Endodermal cell (in vitro differentiated cells): ENCODE results near the gene LRRC23. TPM values are rescaled to one million over a fixed set of nuclear protein-coding genes. Genes with fewer than 3 reads are reported as not detected.
A peak's percentile ranks its signal among the peaks of the same experiment; 100 is the strongest.

Experiments
- DNase-seq: peaks from one replicate; pipeline ENCODE4 v3.0.0-alpha.2; 2017
- H3K27ac ChIP-seq: 2 replicates; pipeline ENCODE4 v1.5.1; 2013; ENCODE audit warnings: mild to moderate bottlenecking, low read depth, low read length, moderate library complexity
- H3K27me3 ChIP-seq: 2 replicates; pipeline ENCODE4 v1.6.1; 2013; ENCODE audit warnings: mild to moderate bottlenecking, low read length, moderate library complexity; ENCODE audit not compliant: insufficient read depth, control insufficient read depth, poor library complexity, severe bottlenecking
- H3K36me3 ChIP-seq: 2 replicates; pipeline ENCODE4 v1.7.0; 2013; ENCODE audit warnings: mild to moderate bottlenecking, low read length, moderate library complexity; ENCODE audit not compliant: control insufficient read depth, insufficient read depth
- H3K4me1 ChIP-seq: one replicate; pipeline ENCODE4 v1.7.0; 2013; ENCODE audit warnings: low read length; ENCODE audit not compliant: control insufficient read depth, insufficient read depth
- H3K4me3 ChIP-seq: 2 replicates; pipeline ENCODE4 v1.5.1; 2013; ENCODE audit warnings: mild to moderate bottlenecking, low read length, moderate library complexity
- H3K9ac ChIP-seq: 2 replicates; pipeline ENCODE4 v1.6.1; 2013; ENCODE audit warnings: mild to moderate bottlenecking, low read length, moderate library complexity; ENCODE audit not compliant: poor library complexity, severe bottlenecking; ENCODE audit errors: extremely low read depth
- H3K9me3 ChIP-seq: 2 replicates; pipeline ENCODE4 v1.6.1; 2013; ENCODE audit warnings: mild to moderate bottlenecking, low read length, moderate library complexity; ENCODE audit not compliant: control insufficient read depth
- H3K27ac Mint-ChIP-seq: 2 replicates; pipeline ENCODE4 v1.8.0; 2020; ENCODE audit warnings: mixed read lengths
- H3K27me3 Mint-ChIP-seq: 2 replicates; pipeline ENCODE4 v1.8.0; 2021; ENCODE audit warnings: mild to moderate bottlenecking, mixed read lengths; ENCODE audit not compliant: insufficient read depth
- H3K36me3 Mint-ChIP-seq: 2 replicates; pipeline ENCODE4 v1.8.0; 2020; ENCODE audit warnings: low read depth, mixed read lengths
- H3K4me1 Mint-ChIP-seq: 2 replicates; pipeline ENCODE4 v1.8.0; 2020; ENCODE audit warnings: mixed read lengths
- H3K4me3 Mint-ChIP-seq: 2 replicates; pipeline ENCODE4 v1.8.0; 2020; ENCODE audit warnings: mild to moderate bottlenecking, moderate library complexity, mixed read lengths
- H3K9me3 Mint-ChIP-seq: 2 replicates; pipeline ENCODE4 v1.8.0; 2020; ENCODE audit warnings: mild to moderate bottlenecking, mixed read lengths
- CTCF ChIP-seq: fragments of 200-600 bp; sonication (generic); conservative IDR thresholded peaks from 2 replicates; pipeline ENCODE4 v1.5.0; 2021; ENCODE audit warnings: antibody characterized with exemption, mild to moderate bottlenecking
- WGBS, 2 experiments: methylation state at CpG; one replicate each; pipeline versions ENCODE4 v1.1.5 to v1.1.7; 2013; ENCODE audit warnings: missing lambda C conversion rate in 2 of 2, mixed read lengths in 1 of 2; ENCODE audit not compliant: insufficient coverage in 1 of 2, insufficient read length in 1 of 2; 5-methylcytosine and 5-hydroxymethylcytosine counted together
- total RNA-seq, 2 donors: library from RNA; stranded (reverse); fragmentation: NEBNext Ultra II Directional in 1 of 2; extraction: Animal tissue kit (Norgen Biotek cat#: 25700) in 1 of 2; gene quantifications; 2 replicates in 1 of 2; 3 replicates in 1 of 2; pipeline ENCODE4 v1.2.1, GENCODE V29; 2021

The LRRC23 gene
- total RNA-seq, 2 donors from 2014 or later, result 7.8 to 11.5 TPM

DNA sequence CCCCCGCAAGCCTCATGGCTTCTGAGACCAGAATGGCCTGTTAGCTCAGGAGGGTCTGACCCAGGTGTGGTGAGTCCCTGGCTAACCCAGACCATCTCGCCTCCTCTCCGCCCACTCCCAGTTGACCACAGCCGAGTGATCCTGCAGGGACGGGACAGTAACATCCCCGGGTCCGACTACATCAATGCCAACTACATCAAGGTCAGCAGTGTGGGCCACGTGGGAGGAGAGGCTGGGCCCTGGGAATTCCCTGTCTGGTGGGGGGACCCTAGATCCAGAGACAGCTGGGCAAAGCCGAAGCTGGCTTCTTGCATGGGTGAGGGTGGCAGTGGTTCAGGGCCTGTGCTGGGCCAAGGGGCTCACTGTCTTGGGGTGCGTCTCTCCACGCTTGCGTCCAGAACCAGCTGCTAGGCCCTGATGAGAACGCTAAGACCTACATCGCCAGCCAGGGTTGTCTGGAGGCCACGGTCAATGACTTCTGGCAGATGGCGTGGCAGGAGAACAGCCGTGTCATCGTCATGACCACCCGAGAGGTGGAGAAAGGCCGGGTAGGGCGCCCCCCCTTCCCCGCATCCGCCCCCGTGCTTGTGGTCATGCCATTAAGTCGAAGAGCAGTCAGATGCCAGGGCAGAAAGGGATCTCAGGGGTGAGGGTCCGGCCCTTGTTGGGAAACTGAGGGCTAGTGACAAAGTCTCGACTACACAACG lies 51.6 kb downstream of the LRRC23 start:
- no peak overlapping the region for H3K27ac Mint-ChIP-seq

DNA sequence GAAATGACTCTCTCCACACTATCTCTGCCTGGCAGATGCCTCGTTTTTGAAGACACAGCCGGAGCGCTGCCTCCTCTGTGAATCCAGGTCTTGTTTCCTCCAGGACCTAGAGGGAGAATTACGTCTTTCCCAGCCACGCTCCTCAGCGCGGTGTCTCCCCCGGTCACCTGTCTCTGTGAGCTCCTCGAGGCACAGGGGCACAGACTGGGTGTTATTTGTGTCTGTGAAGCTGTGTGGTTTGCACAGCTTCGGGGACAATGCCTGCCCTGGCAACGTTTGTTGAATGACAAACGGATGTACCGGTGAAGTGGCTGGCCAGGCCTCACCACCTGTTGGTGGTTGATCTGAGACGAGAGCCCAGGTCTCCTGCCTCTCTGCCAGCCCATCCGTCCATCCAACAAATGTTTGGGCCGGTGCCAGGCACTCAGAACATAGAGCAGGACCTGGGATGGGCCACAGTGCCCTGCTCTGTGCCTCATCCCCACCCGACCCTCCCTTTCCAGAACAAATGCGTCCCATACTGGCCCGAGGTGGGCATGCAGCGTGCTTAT lies 52.6 kb downstream of the LRRC23 start:
- H3K27ac Mint-ChIP-seq, result peak overlapping the region; percentile 5
- no peak overlapping the region for H3K4me3 ChIP-seq
- no peak overlapping the region for H3K4me3 Mint-ChIP-seq
- H3K36me3 Mint-ChIP-seq, result peaks cover 26% of the 10 kb centered on the region
- TF ChIP-seq CTCF, result no peak
- 93% methylated on average over 9 to 20 of the region's 20 CpGs for WGBS, 2 experiments
- H3K4me1 ChIP-seq, result peaks cover under 1% of the 10 kb centered on the region
- no peaks in the 10 kb centered on the region for H3K27me3 ChIP-seq
- no peaks in the 10 kb centered on the region for H3K27me3 Mint-ChIP-seq
- no peak overlapping the region for H3K9ac ChIP-seq
- DNase-seq, result no peak
- H3K9me3 ChIP-seq, result no peaks in the 10 kb centered on the region
- H3K9me3 Mint-ChIP-seq, result no peaks in the 10 kb centered on the region
- H3K27ac ChIP-seq, result no peak overlapping the region
- H3K4me1 Mint-ChIP-seq, result peaks cover 18% of the 10 kb centered on the region
- H3K36me3 ChIP-seq, result no peaks in the 10 kb centered on the region

More for the DNA sequence above, 51.6 kb downstream of the LRRC23 start:
- TF ChIP-seq CTCF, result no peak
- Mint-ChIP-seq H3K27me3 (no peaks in the 10 kb centered on the region), H3K9me3 (no peaks in the 10 kb centered on the region), H3K36me3 (peaks cover 27% of the 10 kb centered on the region), H3K4me3 (no peak overlapping the region), H3K4me1 (peaks cover 7% of the 10 kb centered on the region)
- Histone ChIP-seq H3K36me3 (no peaks in the 10 kb centered on the region), H3K27me3 (no peaks in the 10 kb centered on the region), H3K4me1 (no peaks in the 10 kb centered on the region), H3K27ac (no peak overlapping the region), H3K9ac (no peak overlapping the region), H3K9me3 (no peaks in the 10 kb centered on the region), H3K4me3 (no peak overlapping the region)
- 85 to 90% methylated on average over 20 to 28 of the region's 28 CpGs for WGBS, 2 experiments
- no peak for DNase-seq

GRCh38 chr12:6957741-6958608 lies 53.4 kb downstream of the LRRC23 start:
- Mint-ChIP-seq H3K4me1 (peaks cover 22% of the 10 kb centered on the region), H3K36me3 (peaks cover 20% of the 10 kb centered on the region), H3K27me3 (no peaks in the 10 kb centered on the region), H3K27ac (no peak overlapping the region), H3K4me3 (no peak overlapping the region), H3K9me3 (no peaks in the 10 kb centered on the region)
- DNase-seq, result no peak
- no peaks in the 10 kb centered on the region for H3K27me3 ChIP-seq
- no peak overlapping the region for H3K9ac ChIP-seq
- H3K27ac ChIP-seq, result no peak overlapping the region
- H3K4me3 ChIP-seq, result no peak overlapping the region
- TF ChIP-seq CTCF, result no peak
- no peaks in the 10 kb centered on the region for H3K36me3 ChIP-seq
- H3K4me1 ChIP-seq, result peaks cover 4% of the 10 kb centered on the region
- WGBS, 2 experiments, result 88 to 90% methylated on average over 18 to 28 of the region's 28 CpGs
- no peaks in the 10 kb centered on the region for H3K9me3 ChIP-seq
